H1 (cell line): Measurements from ENCODE around the gene CAT. TPM values are rescaled to one million over a fixed set of nuclear protein-coding genes. Genes with fewer than 3 reads are reported as not detected.

ENCODE experiments used
- BCL11A ChIP-seq, 2 experiments: IDR thresholded peaks; one replicate each; pipeline ENCODE4 v1.6.1; 2011; ENCODE audit warnings: low read depth in 2 of 2, low read length in 2 of 2, mild to moderate bottlenecking in 2 of 2
- MAX ChIP-seq: IDR thresholded peaks from 2 replicates; pipeline ENCODE4 v1.6.1; 2012; ENCODE audit warnings: inconsistent platforms
- SIRT6 ChIP-seq: IDR thresholded peaks from one replicate; pipeline ENCODE4 v1.7.1; 2012; ENCODE audit warnings: low read length, inconsistent platforms
- SP1 ChIP-seq: IDR thresholded peaks from 2 replicates; pipeline ENCODE4 v1.6.1; 2011; ENCODE audit warnings: low read depth, low read length
- TAF7 ChIP-seq: optimal IDR thresholded peaks from 2 replicates; pipeline ENCODE3; 2011; ENCODE audit warnings: low read depth, mild to moderate bottlenecking, inconsistent platforms, low read length, moderate library complexity, borderline replicate concordance
- polyA plus RNA-seq, 7 experiments: library from polyadenylated mRNA; depleted of rRNA in 3 of 7; stranded (reverse) in 5 of 7; unstranded in 2 of 7; fragments of >200 nt in 5 of 7; fragments of 200-250 nt in 2 of 7; gene quantifications; 1 replicate in 5 of 7; 2 replicates in 1 of 7; 4 replicates in 1 of 7; pipeline versions ENCODE4 v1.2.1 to v1.2.3, GENCODE V29; 2011 to 2013; ENCODE audit warnings: missing spikeins in 2 of 7, mixed read lengths in 2 of 7
- total RNA-seq: library from RNA; stranded (reverse); fragmentation: NEBNext Ultra II Directional; extraction: Animal tissue kit (Norgen Biotek cat#: 25700); gene quantifications from 2 replicates; pipeline ENCODE4 v1.2.1, GENCODE V29; 2021

Gene CAT
- total and polyA plus RNA-seq, 2 of the 8 experiments (the other 6 are each of a cell fraction or from before 2014, with no cell fraction given) = 9.6 to 15.0 TPM

GRCh38 chr11:34476849-34477248 lies 38.1 kb downstream of the CAT start (continued):
- TF ChIP-seq TAF7 (no peak), SIRT6 (no peak), SP1 (no peak), BCL11A (IDR thresholded peaks at IDR 0.05; ENCODE audit: low read depth in 2 of 2, low read length in 2 of 2) (no peak), MAX (no peak)
